Neuronal stem cell (in vitro differentiated cells): ENCODE results near the gene CCL23.
"Not testable (repeated sequence)": the region's sequence is repeated elsewhere in the genome, so short reads cannot be mapped to it uniquely, and the experiment has no call there.

Source experiments
- DNase-seq: peaks from one replicate; pipeline ENCODE4 v3.0.0-alpha.2; 2013; ENCODE audit warnings: low spot score
- H2AFZ ChIP-seq: one replicate; pipeline ENCODE4 v1.6.1; 2013; ENCODE audit warnings: mild to moderate bottlenecking, low read length, inconsistent platforms
- H2AK5ac ChIP-seq: 2 replicates; pipeline ENCODE4 v1.6.1; 2013; ENCODE audit warnings: low read depth, mild to moderate bottlenecking, inconsistent platforms, low read length, moderate library complexity, mixed read lengths
- H2BK120ac ChIP-seq: 2 replicates; pipeline ENCODE4 v1.6.1; 2013; ENCODE audit warnings: low read depth, mild to moderate bottlenecking, inconsistent platforms, low read length, moderate library complexity, mixed read lengths
- H2BK12ac ChIP-seq: one replicate; pipeline ENCODE4 v1.6.1; 2013; ENCODE audit warnings: low read length, inconsistent platforms
- H2BK15ac ChIP-seq: 2 replicates; pipeline ENCODE4 v1.6.1; 2013; ENCODE audit warnings: mild to moderate bottlenecking, low read length, inconsistent platforms, mixed read lengths
- H2BK5ac ChIP-seq: one replicate; pipeline ENCODE4 v1.6.1; 2013; ENCODE audit warnings: inconsistent platforms, mild to moderate bottlenecking, low read length, moderate library complexity
- H3K14ac ChIP-seq: one replicate; pipeline ENCODE4 v1.6.1; 2013; ENCODE audit warnings: low read length, inconsistent platforms
- H3K18ac ChIP-seq: 2 replicates; pipeline ENCODE4 v1.6.1; 2013; ENCODE audit warnings: low read length, inconsistent platforms
- H3K23ac ChIP-seq: 2 replicates; pipeline ENCODE4 v1.6.1; 2013; ENCODE audit warnings: low read depth, mild to moderate bottlenecking, mixed read lengths, low read length, inconsistent platforms; ENCODE audit not compliant: poor library complexity
- H3K27ac ChIP-seq: replicated peaks from 3 replicates; pipeline ENCODE4 v1.5.1; 2013; ENCODE audit warnings: low read length, inconsistent platforms
- H3K27me3 ChIP-seq, 3 experiments: 2 replicates each; pipeline ENCODE4 v1.6.1; 2013; ENCODE audit warnings: low read length in 3 of 3, mild to moderate bottlenecking in 2 of 3, inconsistent platforms in 1 of 3, low read depth in 1 of 3, mixed read lengths in 1 of 3, moderate library complexity in 1 of 3; ENCODE audit not compliant: control insufficient read depth in 3 of 3, insufficient read depth in 3 of 3
- H3K36me3 ChIP-seq, 2 donors: replicated peaks in 1 of 2; 2 replicates each; pipeline ENCODE4 v1.6.1; 2013; ENCODE audit warnings: low read length in 2 of 2; ENCODE audit not compliant: control insufficient read depth in 2 of 2, insufficient read depth in 2 of 2
- H3K4ac ChIP-seq: 2 replicates; pipeline ENCODE4 v1.6.1; 2013; ENCODE audit warnings: inconsistent platforms, mild to moderate bottlenecking, low read length, moderate library complexity
- H3K4me1 ChIP-seq, 2 donors: 1 replicate in 1 of 2; 2 replicates in 1 of 2; pipeline ENCODE4 v1.6.1; 2013; ENCODE audit warnings: low read length in 2 of 2, low read depth in 1 of 2; ENCODE audit not compliant: control insufficient read depth in 2 of 2, insufficient read depth in 1 of 2
- H3K4me2 ChIP-seq: one replicate; pipeline ENCODE4 v1.6.1; 2013; ENCODE audit warnings: mild to moderate bottlenecking, low read length, inconsistent platforms; ENCODE audit not compliant: insufficient read depth, poor library complexity, severe bottlenecking
- H3K4me3 ChIP-seq, 2 donors: 2 replicates each; pipeline ENCODE4 v1.5.1; 2013; ENCODE audit warnings: low read length in 2 of 2, mild to moderate bottlenecking in 2 of 2, inconsistent platforms in 1 of 2, moderate library complexity in 1 of 2
- H3K79me1 ChIP-seq: one replicate; pipeline ENCODE4 v1.6.1; 2013; ENCODE audit warnings: low read depth, mild to moderate bottlenecking, inconsistent platforms, low read length, moderate library complexity
- H3K9ac ChIP-seq: one replicate; pipeline ENCODE4 v1.6.1; 2013; ENCODE audit warnings: mild to moderate bottlenecking, low read depth, low read length, inconsistent platforms; ENCODE audit not compliant: poor library complexity
- H3K9me3 ChIP-seq, 2 donors: replicated peaks in 1 of 2; 2 replicates each; pipeline versions ENCODE3 to v1.6.1; 2013; ENCODE audit warnings: low read length in 2 of 2, mild to moderate bottlenecking in 2 of 2, inconsistent platforms in 1 of 2, low read depth in 1 of 2, mixed read lengths in 1 of 2, moderate library complexity in 1 of 2; ENCODE audit not compliant: control insufficient read depth in 2 of 2, insufficient read depth in 1 of 2
- H4K8ac ChIP-seq: one replicate; pipeline ENCODE4 v1.6.1; 2013; ENCODE audit warnings: low read depth, mild to moderate bottlenecking, inconsistent platforms, low read length, moderate library complexity
- H4K91ac ChIP-seq: one replicate; pipeline ENCODE4 v1.6.1; 2013; ENCODE audit warnings: low read length, low read depth, mild to moderate bottlenecking, inconsistent platforms; ENCODE audit not compliant: poor library complexity
- WGBS, 2 donors: extraction: QIAGEN DNeasy Blood & Tissue Kit; methylation state at CpG; one replicate each; pipeline ENCODE4 v1.1.7; 2013; ENCODE audit warnings: missing lambda C conversion rate in 2 of 2, mixed read lengths in 1 of 2; ENCODE audit not compliant: insufficient read length in 2 of 2, insufficient replicate concordance in 1 of 2; ENCODE audit errors: extremely low coverage in 2 of 2; 5-methylcytosine and 5-hydroxymethylcytosine counted together

CCL23 gene

GRCh38 chr17:35995346-35995745 lies 22.4 kb downstream of the CCL23 start:
- H3K9me3 ChIP-seq, H2BK5ac ChIP-seq, H3K4me3 ChIP-seq, DNase-seq, H3K27me3 ChIP-seq, H3K14ac ChIP-seq, H3K23ac ChIP-seq, H2BK15ac ChIP-seq, H3K4ac ChIP-seq, H4K8ac ChIP-seq, H3K9ac ChIP-seq, H4K91ac ChIP-seq, H2BK120ac ChIP-seq, H3K4me2 ChIP-seq, H3K18ac ChIP-seq, H3K27ac ChIP-seq, H3K4me1 ChIP-seq, H2BK12ac ChIP-seq, H2AFZ ChIP-seq, H3K79me1 ChIP-seq, H3K36me3 ChIP-seq, H2AK5ac ChIP-seq: not testable (repeated sequence)
- no CpG with 5 or more reads among the region's 2 CpGs for WGBS, 2 donors

GRCh38 chr17:35991075-35991474 lies 26.7 kb downstream of the CCL23 start:
- H3K4me2 ChIP-seq = no peak overlapping the region
- no peak overlapping the region for H2AFZ ChIP-seq
- H2BK5ac ChIP-seq = no peak overlapping the region
- no peak overlapping the region for H2BK15ac ChIP-seq
- H4K8ac ChIP-seq = no peak overlapping the region
- H3K79me1 ChIP-seq = no peaks in the 10 kb centered on the region
- no peaks in the 10 kb centered on the region for H3K27me3 ChIP-seq
- H2AK5ac ChIP-seq = no peak overlapping the region
- no peak overlapping the region for H3K9ac ChIP-seq
- no peak overlapping the region for H3K4ac ChIP-seq
- no peak for DNase-seq
- H3K18ac ChIP-seq = no peak overlapping the region
- no peak overlapping the region for H3K27ac ChIP-seq
- H2BK12ac ChIP-seq = no peak overlapping the region
- no peaks in the 10 kb centered on the region for H3K36me3 ChIP-seq
- H3K23ac ChIP-seq = no peak overlapping the region
- no peak overlapping the region for H2BK120ac ChIP-seq
- no peak overlapping the region for H3K4me3 ChIP-seq
- H3K4me1 ChIP-seq = no peaks in the 10 kb centered on the region
- H3K9me3 ChIP-seq = no peaks in the 10 kb centered on the region
- no peak overlapping the region for H3K14ac ChIP-seq
- no peak overlapping the region for H4K91ac ChIP-seq
- no CpG with 5 or more reads among the region's 2 CpGs for WGBS, 2 donors

- no peak overlapping the region for H2BK5ac ChIP-seq
- no peak overlapping the region for H3K9ac ChIP-seq
- no peak overlapping the region for H2BK120ac ChIP-seq
- H3K9me3 ChIP-seq = no peaks in the 10 kb centered on the region
- H3K14ac ChIP-seq = no peak overlapping the region
- no peak overlapping the region for H3K18ac ChIP-seq
- H4K91ac ChIP-seq = no peak overlapping the region
- H3K27me3 ChIP-seq = peaks cover 0 to 2% (median 0%) of the 10 kb centered on the region in 3 experiments
- no peak overlapping the region for H2BK15ac ChIP-seq
- DNase-seq = no peak
- H3K79me1 ChIP-seq = no peaks in the 10 kb centered on the region
- H2AFZ ChIP-seq = no peak overlapping the region
- no peak overlapping the region for H4K8ac ChIP-seq
- H3K4me1 ChIP-seq = no peaks in the 10 kb centered on the region
- no peak overlapping the region for H3K4me2 ChIP-seq
- no peak overlapping the region for H3K4ac ChIP-seq
- no peak overlapping the region for H2AK5ac ChIP-seq
- no peak overlapping the region for H3K23ac ChIP-seq
- no peak overlapping the region for H3K27ac ChIP-seq
- H2BK12ac ChIP-seq = no peak overlapping the region
- no peak overlapping the region for H3K4me3 ChIP-seq
- H3K36me3 ChIP-seq = no peaks in the 10 kb centered on the region
Observed at GRCh38 chr17:35988164-35988563, 29.6 kb downstream of the CCL23 start.

- H4K91ac ChIP-seq = no peak within 1 kb of the TSS
- no peak within 1 kb of the TSS for H3K4ac ChIP-seq
- no peak within 1 kb of the TSS for H3K4me3 ChIP-seq
- H2BK12ac ChIP-seq = no peak within 1 kb of the TSS
- no peak within 1 kb of the TSS for H2BK15ac ChIP-seq
- H3K18ac ChIP-seq = no peak within 1 kb of the TSS
- no peak within 1 kb of the TSS for H2AFZ ChIP-seq
- no CpG with 5 or more reads among the region's 1 CpG for WGBS, 2 donors
- no peak within 1 kb of the TSS for H3K14ac ChIP-seq
- no peaks in the 10 kb centered on the region for H3K4me1 ChIP-seq
- H2BK120ac ChIP-seq = no peak within 1 kb of the TSS
- H4K8ac ChIP-seq = no peak within 1 kb of the TSS
- no peak within 1 kb of the TSS for H3K23ac ChIP-seq
- H2BK5ac ChIP-seq = no peak within 1 kb of the TSS
- no peak within 1 kb of the TSS for H3K4me2 ChIP-seq
- no peak for DNase-seq
- H3K36me3 ChIP-seq = no peaks in the 10 kb centered on the region
- H3K9ac ChIP-seq = no peak within 1 kb of the TSS
- H3K79me1 ChIP-seq = no peaks in the 10 kb centered on the region
- H3K27ac ChIP-seq = no peak within 1 kb of the TSS
- H2AK5ac ChIP-seq = no peak within 1 kb of the TSS
- no peaks in the 10 kb centered on the region for H3K9me3 ChIP-seq
- H3K27me3 ChIP-seq = peaks cover 0 to 2% (median 0%) of the 10 kb centered on the region in 3 experiments
Observed at GRCh38 chr17:35986643-35987042, 31.1 kb downstream of the CCL23 start, which contains the start of gene CCL14. Gene CCL14 (minus strand): TSS chr17:35986729. CDS start chr17:35986649, 80 bp downstream.
